ENCODE data around the gene PDHX. TPM values are rescaled to one million over a fixed set of nuclear protein-coding genes. Genes with fewer than 3 reads are reported as not detected.

The PDHX gene
- total RNA-seq, 1 experiment from 2014 or later: 43.4 TPM

GRCh38 chr11:34926831-34927132 is 10.4 kb downstream of the PDHX start:
- no peak for DNase-seq (ENCODE audit: low spot score)
- CTCF ChIA-PET: interaction anchor here (2.3 to 3.0 kb wide), 3 partner anchors 311 to 465 kb away, joined by 7 to 17 read pairs (median 13); no protein-coding TSS in a partner anchor
- ATAC-seq: no peak
- Mint-ChIP-seq H3K27ac (no peak overlapping the region), H3K4me1 (peaks cover 26% of the 10 kb centered on the region), H3K4me3 (no peak overlapping the region), H3K9me3 (no peaks in the 10 kb centered on the region), H3K27me3 (ENCODE audit: low read depth) (no peaks in the 10 kb centered on the region), H3K36me3 (no peaks in the 10 kb centered on the region)
- TF ChIP-seq KAT7 (CRISPR knock-in tag; IDR thresholded peaks at IDR 0.05; ENCODE audit: borderline replicate concordance): no peak
- no peak for TF ChIP-seq E2F4 (CRISPR knock-in tag; IDR thresholded peaks at IDR 0.05; ENCODE audit: borderline replicate concordance, low read depth)
- no peak for TF ChIP-seq FOXP4 (CRISPR knock-in tag; IDR thresholded peaks at IDR 0.05)
- TF ChIP-seq FOXJ3 (CRISPR knock-in tag; IDR thresholded peaks at IDR 0.05; ENCODE audit: borderline replicate concordance): no peak
- no peak for TF ChIP-seq RORB (CRISPR knock-in tag; IDR thresholded peaks at IDR 0.05)
- no peak for TF ChIP-seq ZSCAN18 (CRISPR knock-in tag; IDR thresholded peaks at IDR 0.05)
- TF ChIP-seq ZNF671 (CRISPR knock-in tag; IDR thresholded peaks at IDR 0.05): no peak
- POLR2A ChIA-PET: interaction anchor here (0.7 kb wide), 1 partner anchor 1325 kb away, joined by 3 read pairs; no protein-coding TSS in a partner anchor

GRCh38 chr11:34928268-34928959 is 12.0 kb downstream of the PDHX start:
- H3K4me1 Mint-ChIP-seq: peaks cover 26% of the 10 kb centered on the region
- no peaks in the 10 kb centered on the region for H3K27me3 Mint-ChIP-seq (ENCODE audit: low read depth)
- H3K9me3 Mint-ChIP-seq: no peaks in the 10 kb centered on the region
- H3K27ac Mint-ChIP-seq: no peak overlapping the region
- DNase-seq (ENCODE audit: low spot score) (no peak), ATAC-seq (no peak)
- ChIA-PET CTCF (interaction anchor here (0.8 to 2.8 kb wide), 5 partner anchors 27 to 465 kb away, joined by 3 to 9 read pairs (median 3); partner anchors contain the start of gene ELF5), POLR2A (interaction anchor here (0.7 to 0.9 kb wide), 2 partner anchors 378 to 526 kb away, joined by 3 to 5 read pairs; no protein-coding TSS in a partner anchor)
- H3K36me3 Mint-ChIP-seq: peaks cover 4% of the 10 kb centered on the region; the same call in 1 of the 2 replicates
- TF ChIP-seq PRDM15 (CRISPR knock-in tag; IDR thresholded peaks at IDR 0.05) (no peak), STAT6 (CRISPR knock-in tag; conservative IDR thresholded peaks at IDR 0.05; ENCODE audit: low read depth) (no peak), FOXP4 (CRISPR knock-in tag; IDR thresholded peaks at IDR 0.05) (no peak), CBFB (CRISPR knock-in tag; IDR thresholded peaks at IDR 0.05; ENCODE audit: low read depth) (no peak), ZNF317 (CRISPR knock-in tag; IDR thresholded peaks at IDR 0.05; ENCODE audit: borderline replicate concordance, low read depth) (no peak), GTF2I (CRISPR knock-in tag; conservative IDR thresholded peaks at IDR 0.05) (no peak), ELF4 (CRISPR knock-in tag; IDR thresholded peaks at IDR 0.05; ENCODE audit: low read depth) (no peak)
- no peak overlapping the region for H3K4me3 Mint-ChIP-seq
